CD4-positive, alpha-beta T cell treated with Interleukin-4 for 1 hour (primary cell): Measurements from ENCODE around the gene CSNK2A3.
"Not testable (repeated sequence)": the region's sequence is repeated elsewhere in the genome, so short reads cannot be mapped to it uniquely, and the experiment has no call there.

Experiments used
- DNase-seq, 2 donors: peaks; one replicate each; pipeline ENCODE4 v3.0.0-alpha.2; 2020 to 2022

CSNK2A3 gene

DNA sequence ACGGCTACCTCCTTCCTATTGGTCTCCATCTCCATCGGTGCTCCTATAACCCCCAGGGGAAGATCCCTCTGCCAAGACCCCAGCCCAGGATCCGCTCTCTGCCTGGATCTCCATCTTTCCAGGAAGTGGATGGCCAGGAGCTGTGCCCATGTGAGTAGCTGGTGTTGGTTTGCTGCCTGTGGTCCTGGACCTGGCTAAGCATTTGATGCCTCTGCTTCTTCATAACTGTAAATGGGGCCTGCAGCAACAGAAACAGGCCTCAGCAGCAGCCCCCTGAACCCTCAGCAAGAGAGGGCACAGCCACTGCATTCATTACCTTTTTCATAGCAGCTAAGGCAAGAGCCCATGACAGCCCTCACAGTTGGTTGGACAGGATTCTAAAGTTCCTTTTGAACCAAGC lies 26.6 kb upstream of the CSNK2A3 start:
- DNase-seq: no peak

DNA sequence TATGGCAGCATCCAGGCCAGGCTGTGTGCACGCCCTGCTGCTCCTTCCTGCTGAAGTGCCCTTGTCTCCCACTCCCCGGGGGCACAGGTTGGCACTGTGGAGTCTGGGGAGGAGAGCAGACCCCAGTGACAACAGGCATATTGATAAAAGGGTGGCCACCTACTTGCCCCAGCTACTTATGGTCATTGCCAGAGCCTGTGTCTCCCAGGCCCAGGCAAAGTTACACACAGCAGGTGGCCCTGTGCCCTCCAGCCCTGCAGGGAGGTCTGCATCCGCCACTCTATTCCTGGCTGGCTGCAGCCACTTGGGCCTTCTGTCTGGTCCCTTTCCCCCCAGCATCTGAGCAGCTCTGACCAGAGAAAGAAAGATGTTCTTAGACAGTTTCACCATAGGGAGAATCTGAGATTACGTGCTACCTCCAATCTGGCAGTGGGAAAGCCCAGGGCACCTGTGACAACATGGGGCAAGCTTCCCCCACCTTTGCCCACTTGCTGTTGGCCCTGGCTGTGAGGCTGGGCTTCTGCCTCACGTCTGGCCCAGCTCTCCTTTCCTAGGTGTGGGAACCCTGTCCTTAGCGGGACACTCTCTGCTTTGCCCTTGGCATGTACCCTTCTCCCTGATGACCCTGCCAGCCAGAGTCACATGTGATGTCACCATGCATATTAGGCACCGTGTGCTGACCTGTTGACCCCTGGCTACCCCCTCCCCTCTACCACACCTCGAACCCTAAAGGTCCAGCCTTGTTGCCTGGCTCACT lies 25.3 kb upstream of the CSNK2A3 start:
- DNase-seq: no peak

DNA sequence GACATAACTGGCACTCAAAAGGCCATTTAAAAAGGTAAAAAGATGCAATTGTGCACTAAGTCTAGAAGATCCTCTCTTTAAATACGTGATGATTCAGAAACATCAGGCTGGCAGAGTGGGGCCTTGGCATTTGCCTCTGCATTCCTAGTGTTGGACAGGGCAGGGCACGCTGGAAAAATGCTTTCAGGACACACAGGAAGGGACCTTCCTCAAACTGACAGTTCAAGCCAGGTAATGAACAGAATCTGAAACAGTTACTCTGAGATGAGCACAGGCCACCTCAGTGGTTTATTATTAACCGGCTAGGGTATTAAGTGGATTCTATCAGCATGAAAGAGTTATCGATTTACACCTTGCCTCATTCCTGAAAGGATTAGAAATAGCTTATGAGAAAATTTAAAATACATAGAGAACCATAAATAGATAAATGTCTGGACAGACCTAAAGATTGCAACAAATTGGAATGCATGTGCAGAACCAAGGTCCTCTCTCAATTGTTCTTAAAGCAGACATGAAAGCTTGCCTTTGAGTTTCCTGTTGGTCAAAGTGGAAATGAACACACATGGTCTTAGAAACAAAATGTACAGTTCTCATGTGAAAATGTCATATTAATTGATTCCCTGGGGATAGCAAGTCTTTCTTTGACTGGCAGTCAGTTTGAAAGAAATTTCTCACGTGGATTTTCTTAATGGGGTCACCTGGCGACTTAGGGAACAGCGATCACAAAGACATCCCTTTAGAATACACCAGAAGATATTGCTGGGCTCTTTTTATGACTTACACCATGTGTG lies 21.5 kb upstream of the CSNK2A3 start:
- DNase-seq: no peak

DNA sequence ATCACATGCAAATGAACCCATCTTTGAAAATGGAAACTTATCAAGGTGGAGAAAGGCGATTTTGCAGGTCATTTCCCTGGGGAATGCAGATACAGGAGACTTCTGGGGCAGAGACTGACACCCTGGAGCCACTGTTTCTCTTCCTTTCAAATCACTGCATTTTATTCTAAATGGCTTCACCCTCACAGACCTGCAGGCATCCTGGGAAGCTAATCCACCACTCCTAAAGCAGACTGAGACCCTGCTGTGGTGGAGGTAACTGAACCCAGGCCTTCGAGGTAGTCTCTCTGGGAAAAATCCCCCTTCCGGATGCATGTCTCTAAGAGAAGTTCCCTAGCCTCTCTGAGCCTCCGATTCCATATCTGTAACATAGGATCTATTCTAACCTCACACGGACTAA lies 20.9 kb upstream of the CSNK2A3 start:
- no peak for DNase-seq

DNA sequence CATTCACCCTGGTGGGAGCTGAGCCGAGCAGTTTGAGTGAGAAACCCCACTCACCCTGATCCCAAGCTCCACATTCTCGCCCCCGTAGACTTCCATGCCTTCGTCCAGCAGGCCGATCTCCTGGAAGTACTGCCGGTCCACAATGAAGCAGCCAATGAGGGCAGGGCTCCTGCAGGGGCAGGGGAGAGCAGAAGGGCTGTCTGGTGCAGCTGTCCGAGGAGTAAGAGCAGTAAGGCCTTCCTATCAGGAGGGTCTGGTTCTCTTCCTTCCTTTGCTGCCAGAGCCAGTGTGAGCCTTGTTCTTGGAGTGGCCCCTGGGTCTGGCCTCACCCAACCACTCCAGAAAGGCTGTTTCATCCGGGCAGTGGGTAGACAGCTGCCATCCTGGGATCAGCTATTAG lies 19.4 kb upstream of the CSNK2A3 start:
- no peak for DNase-seq

DNA sequence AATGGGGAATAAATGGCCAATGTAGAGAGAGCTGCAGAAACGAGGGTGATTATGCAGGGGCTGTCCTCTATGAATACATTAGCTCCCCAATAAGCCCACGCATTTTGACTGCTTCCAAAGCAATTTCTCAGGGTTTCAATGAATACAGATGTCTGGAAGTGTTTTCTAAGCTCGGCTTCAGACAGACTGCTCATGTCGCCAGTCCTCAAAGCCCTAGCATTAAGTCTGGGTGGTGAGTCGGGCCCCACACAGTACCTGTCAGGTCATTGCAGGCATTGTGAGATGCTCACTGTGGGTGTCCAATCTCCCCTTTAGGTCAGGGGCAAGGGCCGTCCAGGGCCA lies 17.9 kb upstream of the CSNK2A3 start:
- DNase-seq: no peak

DNA sequence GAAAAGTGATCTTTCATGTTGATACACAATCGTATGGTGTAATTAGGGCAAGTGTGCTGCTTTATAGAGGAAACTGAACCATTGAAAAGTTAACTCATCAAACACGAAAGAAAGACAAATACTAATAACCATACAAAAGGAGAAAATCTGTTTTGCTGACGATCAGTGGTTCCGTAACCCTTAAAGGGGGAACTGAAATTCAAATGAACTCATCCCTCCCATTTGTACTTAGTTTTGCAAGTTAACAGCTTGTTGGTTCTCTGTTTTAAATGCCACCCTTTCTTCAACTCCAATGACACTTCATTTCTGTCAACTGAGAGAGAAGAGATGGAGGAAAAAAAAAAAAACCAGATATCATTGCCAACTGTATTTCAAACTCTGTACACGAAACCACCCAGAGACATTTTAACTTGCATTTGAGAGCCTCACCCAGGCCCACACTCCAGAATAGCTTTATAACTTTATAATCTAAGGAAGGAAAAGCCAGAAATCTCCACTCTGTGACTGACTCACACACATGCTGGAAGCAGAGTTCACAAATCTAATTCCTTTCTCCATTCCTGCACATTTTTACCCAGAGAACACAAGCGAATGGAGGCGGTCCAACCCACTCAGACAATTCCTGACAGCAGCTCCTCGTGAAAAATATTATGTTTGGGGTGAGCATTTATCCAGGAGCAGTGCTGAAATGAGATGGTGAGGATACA lies 17.4 kb upstream of the CSNK2A3 start:
- DNase-seq: no peak

DNA sequence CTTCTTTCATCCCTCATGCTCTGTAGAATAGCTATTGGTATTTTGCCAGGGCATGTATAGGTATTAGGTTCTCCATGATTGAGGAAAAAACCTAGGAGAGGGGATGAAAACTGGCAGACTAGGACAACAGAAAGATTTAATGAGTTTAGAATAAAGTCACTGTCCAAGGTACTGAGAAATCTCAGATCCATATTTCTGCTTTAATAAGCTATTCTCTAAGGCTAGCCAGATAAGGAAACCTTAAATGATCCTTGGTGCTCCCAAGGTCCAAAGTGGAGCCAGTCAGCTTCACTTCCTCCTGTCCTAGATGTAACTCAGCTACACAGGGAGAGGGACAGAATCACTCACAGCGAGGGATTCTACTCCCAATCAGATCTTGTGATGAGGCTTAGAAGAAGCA lies 13.7 kb upstream of the CSNK2A3 start:
- no peak for DNase-seq

DNA sequence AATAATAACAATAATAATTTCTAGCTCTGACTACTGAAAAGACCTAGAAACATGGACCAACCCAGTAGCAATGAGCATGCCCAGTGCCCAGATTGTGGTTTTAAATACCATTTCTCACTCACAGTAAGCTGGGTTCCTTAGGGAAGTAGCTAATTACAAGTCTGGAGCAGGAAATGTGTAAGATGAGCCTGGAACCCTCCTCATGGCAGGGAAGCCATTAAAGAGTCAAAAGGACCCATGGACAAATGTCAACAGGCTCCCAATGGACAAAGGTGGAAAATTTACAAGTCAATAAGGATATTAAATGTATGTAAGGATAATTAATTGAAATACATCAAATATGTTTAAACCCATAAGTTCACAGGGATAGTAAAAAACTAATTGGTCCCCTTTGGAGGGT lies 10.6 kb upstream of the CSNK2A3 start:
- no peak for DNase-seq

DNA sequence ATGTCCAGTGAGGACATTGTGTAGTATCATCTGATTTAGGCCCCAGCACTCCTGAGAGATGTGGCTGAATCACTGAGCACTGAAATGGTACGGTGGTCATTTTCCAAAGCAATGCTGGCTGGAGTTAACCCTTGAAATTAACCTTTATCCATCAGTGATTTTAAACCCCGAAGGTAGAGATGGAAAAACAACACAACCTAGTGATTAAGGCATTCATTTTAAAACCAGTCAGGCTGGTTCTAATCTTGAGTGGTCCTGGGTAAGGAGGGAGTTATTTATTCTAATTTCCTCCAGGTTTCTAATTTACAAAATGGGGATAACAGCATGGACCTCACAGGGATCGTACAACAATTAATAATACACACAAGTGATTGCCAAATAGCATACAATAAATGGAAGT lies 6.6 kb upstream of the CSNK2A3 start:
- DNase-seq: no peak

DNA sequence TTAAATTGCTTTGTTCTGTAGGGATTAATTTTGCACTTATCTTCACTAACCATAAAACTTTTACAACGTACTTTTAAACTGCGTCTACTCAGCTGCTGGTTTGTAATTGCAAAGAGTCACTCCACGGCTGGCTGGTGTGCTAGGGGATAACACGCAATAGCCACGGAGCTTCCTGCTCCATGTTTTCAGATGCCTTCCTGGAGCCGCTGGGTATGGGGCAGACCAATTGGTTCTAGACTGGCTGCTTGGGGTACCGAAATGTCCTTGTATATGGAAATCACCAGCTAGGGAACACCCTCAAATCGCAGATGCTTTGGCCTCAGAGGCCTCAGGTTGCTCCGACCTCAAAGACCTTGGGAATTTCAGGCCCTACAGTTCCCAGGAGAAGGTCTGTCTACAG lies 3.8 kb upstream of the CSNK2A3 start:
- DNase-seq: no peak

DNA sequence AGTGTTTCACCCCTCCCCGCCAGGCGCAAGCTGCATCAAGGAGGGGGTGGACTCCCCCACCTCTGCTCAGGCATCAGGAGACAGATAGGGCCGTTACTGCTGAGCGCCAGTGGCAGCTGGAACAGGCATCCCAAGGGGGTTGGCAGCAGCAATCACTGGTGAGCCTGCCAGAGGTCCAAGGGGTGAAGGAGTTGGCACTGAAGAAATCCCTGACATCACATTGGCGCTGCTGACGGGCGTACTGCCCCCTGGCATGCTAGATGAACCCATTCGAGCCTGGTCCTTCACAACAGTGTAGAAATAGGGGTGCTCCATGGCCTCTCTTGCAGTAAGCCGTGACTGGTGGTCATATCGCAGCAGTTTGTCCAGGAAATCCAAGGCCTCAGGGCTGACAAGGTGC lies 1.2 kb downstream of the CSNK2A3 start:
- not testable (repeated sequence) for DNase-seq

DNA sequence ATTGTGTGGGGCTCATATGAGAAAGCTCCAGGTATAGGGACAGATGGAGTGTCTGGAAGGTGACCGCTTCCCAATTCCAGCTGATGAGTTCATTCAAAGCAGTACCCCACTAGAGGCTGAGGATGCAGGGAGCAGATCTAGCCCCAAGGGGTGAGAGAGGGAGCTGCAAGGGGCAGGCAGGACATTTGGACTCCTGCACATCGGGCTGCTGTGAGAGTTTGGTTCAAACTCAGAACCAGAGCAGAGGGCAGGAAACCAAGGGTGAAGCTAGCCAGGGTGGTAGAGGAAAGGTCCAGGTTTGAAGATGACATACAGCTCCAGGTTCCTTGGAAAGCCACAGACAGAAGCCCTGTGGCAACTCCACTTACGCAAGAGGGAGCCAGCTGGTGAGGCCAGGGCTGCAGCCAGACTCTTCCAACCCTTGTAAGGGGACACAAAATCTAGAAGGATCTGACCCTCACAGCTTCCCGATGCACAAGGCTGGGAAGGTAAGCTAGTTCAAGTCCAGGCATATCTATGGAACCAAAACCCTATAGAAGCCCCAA lies 1.9 kb downstream of the CSNK2A3 start:
- no peak for DNase-seq

DNA sequence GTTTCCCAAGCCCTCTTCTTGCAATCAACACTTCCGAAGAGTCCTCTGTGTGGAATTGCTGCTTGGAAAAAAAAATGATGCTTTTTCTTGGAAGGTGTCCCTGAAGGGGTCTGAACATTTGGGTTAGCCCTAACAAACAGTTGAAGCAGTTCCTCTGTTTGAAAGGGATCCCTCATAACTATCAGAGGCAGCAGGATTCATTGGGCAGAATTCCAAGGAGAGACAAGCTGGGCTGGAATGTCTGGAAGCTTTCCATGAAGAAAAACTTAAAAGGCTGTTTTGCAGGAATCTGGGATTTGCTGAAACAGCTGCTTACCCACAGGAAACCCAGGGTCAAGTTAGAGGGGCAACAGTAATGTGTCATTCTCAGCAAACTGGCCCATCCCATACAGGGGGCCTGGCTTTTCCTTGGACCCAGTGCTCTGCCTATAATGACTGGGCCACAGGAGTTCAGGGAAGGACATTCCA lies 3.1 kb downstream of the CSNK2A3 start:
- DNase-seq: no peak

DNA sequence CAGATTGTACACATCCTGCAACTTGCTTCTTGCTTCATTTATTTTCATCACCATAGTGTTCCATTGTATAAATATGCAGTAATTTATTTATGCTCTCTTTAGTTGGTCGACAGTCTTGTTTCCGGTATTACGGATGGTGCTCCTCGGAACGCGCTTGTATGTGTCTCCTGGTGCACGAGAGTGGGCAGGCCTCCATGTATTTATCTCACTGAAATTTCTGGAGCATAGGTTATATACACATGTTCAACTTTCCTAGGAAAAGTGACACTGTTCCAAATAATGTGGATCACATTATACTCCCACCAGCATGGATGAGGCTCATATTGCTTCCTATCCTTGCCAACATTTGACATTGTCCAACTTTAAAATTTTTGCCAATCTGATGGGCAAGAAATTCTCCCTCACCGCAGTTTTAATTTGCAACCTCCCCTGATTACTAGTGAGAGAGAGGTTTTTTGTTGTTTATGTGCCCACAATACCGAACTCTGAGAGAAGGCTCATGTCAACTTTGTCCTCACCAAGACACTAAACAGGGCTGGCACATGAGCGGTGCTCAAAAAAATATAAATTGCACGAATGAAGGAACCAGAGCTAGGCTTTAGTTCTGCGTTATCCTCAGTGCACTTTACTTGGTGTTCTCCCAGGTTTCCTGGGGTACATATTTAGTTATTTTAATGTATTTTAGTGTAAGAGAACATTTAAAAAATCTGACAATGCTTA lies 3.8 kb downstream of the CSNK2A3 start:
- no peak for DNase-seq

DNA sequence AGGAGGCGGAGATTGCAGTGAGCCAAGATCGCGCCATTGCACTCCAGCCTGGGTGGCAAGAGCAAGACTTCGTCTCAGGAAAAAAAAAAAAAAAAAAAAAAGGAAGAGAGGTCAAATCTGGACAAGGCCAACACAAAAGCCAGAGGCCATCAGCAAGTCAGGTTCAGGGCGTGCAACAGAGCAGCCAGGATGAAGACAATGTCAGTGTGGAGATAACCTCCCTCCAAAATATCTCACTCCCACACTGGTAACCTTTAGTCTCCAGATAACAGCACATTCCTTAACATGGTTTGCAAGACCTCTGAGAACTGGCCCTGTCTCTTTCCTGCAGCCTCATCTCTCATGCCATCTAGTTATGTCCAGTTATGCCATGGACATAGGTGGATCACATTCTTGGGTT lies 4.7 kb downstream of the CSNK2A3 start:
- no peak for DNase-seq

DNA sequence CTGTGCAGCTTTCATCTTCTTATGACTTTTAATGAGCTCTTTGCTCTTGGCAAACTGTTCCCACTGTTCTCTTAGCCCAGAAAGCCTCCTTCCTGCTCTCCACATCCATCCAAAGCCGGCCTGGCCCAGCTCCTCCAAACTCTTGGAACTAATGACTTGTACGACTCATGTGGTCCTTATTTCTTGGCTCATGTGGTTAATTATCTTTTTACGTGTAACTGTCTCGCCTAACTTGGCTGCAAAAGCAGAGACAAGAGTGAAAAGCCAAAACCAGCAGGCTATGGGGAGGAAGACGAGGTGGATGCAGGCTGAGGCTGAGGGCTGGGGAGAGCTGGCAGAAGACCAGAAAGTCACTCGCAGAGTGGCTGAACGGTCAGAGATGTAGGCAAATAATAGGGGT lies 5.5 kb downstream of the CSNK2A3 start:
- DNase-seq: no peak

DNA sequence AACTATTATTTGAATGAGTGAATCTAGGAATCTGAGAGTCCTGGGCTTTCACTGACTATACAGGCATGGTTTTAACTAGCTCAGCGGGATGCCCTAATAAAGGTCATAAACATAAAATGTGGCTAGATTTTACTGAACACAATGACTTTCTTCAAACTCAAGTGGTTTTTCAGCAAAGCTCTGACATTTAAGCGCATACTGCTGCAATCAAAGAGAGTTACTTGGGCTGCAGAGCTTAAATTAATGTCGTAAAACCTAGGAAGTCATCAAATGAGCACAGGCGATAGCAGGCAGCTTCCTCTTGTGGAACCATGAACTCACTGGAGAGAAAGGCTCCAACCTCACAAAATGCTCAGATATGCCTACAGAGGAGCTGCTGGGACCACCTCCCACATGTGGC lies 6.7 kb downstream of the CSNK2A3 start:
- DNase-seq: no peak

DNA sequence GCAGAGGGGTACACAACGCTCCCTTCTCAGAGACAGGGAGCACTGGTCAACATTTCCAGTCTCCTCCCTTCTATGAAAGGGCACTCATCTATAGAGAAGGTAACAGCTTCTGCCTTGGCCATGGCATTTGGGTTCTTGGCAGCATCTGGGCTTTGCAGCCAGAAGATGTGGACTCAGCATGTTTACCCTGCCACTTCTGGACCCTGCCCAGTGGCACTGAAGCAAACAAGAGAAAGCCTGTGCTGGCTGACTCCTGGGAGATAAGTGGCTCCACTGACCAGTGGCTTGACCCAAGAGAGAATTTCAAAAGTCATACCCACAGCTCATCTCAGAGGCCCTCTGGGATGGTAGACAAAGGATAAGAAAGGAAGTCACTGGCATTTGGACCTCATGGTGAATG lies 8.0 kb downstream of the CSNK2A3 start:
- DNase-seq: no peak

DNA sequence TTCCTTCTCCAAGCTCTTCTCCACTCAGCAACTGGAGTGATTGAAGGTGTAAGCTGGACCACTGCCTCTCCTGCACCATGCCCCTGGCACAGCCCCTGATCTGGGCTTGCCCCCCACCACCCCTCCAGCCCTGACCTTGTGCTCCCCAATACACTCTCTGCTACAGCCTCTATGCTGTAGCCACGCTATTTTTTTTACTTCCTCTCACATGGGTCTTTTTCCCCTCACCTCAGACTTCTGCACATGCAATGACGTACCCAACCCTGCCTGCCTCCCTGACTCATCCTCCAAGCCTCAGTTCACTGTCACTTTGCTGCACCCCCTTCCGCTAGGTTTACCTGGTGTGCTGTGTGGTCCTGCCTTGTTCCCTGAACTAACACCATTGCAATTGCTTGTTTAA lies 9.0 kb downstream of the CSNK2A3 start:
- no peak for DNase-seq

DNA sequence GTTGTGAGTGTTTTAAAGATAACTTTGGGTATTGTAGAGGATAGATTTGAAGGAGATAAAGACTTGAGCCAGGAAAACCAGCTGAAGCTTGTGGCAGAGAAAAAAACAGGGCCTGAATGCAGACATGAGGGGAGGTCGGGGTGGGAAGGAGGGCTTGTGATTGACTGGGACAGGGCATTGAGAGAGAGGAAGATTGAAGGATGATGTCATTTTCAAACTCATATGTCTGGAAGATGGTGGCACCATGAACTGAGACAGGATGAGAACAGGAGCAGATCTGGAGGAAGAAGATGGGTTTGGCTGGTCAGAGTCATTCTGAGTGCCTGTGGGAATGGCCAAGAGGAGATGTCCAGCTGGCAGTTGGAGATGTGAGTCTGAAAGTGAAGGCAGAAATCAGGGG lies 14.7 kb downstream of the CSNK2A3 start:
- no peak for DNase-seq

DNA sequence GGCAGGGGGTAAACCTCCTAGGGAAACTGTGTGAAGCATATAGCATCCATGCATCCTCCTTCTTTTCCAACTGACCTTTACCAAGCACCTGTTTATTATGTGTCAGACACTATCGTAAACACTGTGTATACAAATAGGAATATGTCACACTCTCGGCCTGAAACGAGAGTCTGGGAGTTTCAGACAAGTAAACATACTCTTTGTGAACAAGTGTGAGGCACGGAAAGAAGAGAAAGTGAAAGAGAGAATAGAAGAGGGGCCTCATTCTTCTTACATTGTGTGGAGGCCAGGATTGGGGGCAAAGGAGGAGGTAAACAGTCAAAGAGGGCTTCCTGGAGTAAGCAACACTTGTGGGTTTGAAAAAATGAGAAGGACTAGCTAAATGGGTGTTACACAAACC lies 16.4 kb downstream of the CSNK2A3 start:
- DNase-seq: no peak

DNA sequence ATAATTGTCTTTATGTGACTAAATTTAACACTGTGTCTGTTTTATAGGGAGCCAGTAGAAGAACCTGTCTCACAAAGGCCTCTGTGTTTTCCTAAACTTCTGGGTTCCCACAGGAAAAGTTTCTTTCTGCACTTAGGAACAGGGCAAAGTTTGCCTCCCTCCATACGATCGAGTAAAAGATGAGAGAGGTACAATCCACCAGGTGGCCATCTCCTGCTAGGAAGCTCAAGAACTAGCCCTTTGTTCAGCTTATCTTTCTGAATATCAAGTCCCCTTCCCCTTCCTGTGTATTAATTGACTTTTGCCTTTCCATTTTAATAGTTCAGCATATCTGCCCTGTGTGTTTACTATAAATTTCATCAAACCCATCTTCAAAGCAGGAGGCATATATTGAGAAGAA lies 18.0 kb downstream of the CSNK2A3 start:
- no peak for DNase-seq
